ENCODE data around the gene RHOJ. TPM values are rescaled to one million over a fixed set of nuclear protein-coding genes. Genes with fewer than 3 reads are reported as not detected.

Gene RHOJ
- total and polyA plus RNA-seq, 2 of the 4 experiments (the other 2 are of a cell fraction) = 9.5 to 33.9 TPM

DNA sequence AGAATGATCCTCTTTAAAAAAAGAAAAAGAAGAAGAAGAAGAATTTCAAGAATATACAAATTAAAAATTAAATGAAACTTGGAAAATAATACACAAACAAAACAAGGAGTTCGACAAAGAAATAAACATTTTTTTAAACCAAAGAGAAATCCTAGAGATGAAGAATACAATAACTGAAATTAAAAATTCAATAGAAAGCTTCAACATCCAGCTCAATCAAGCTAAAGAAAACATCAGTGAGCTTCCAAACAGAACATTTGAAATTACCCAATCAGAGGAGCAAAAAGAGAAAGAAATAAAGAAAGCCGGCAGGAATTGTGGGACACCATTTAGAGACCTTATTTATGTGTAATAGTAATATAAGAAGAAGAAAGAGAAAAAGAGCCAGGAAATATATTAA lies 37.2 kb upstream of the RHOJ start:
- no peak overlapping the region for H4K8ac ChIP-seq (ENCODE audit: low read depth in 2 of 2, low read length in 2 of 2)
- in situ Hi-C loops (cut with MboI; ENCODE audit: low sequenced_read_pairs) (no loop called here), dilution Hi-C loops (cut with HindIII; ENCODE audit: low sequenced_read_pairs, unreplicated experiment) (no loop called here), intact Hi-C loops (cut with micrococcal nuclease) (no loop called here)
- DNase-seq = no peak
- CTCF ChIA-PET = interaction anchor here (0.6 kb wide), 1 partner anchor 11 kb away, joined by 3 read pairs; no protein-coding TSS in a partner anchor
- H2BK20ac ChIP-seq (ENCODE audit: low read depth, low read length) = no peak overlapping the region
- no peak overlapping the region for H3K14ac ChIP-seq (replicated peaks; ENCODE audit: low read depth, low read length)
- H2BK15ac ChIP-seq (ENCODE audit: low read depth, low read length) = no peak overlapping the region
- no peak overlapping the region for H3K18ac ChIP-seq (ENCODE audit: low read depth, low read length)
- no CpG with 5 or more reads among the region's 2 CpGs for WGBS, 2 experiments (ENCODE audit: extremely low coverage in 2 of 2, insufficient read length in 1 of 2)
- H2BK5ac ChIP-seq (ENCODE audit: low read depth, low read length, poor library complexity, severe bottlenecking) = no peak overlapping the region
- POLR2A ChIA-PET (ENCODE audit: unreplicated experiment) = no interaction called here
- H3K36me3 ChIP-seq (ENCODE audit: control insufficient read depth, insufficient read depth, low read length) = no peaks in the 10 kb centered on the region
- H2AK5ac ChIP-seq (ENCODE audit: low read depth, low read length) = no peak overlapping the region
- no peak overlapping the region for H2AFZ ChIP-seq (replicated peaks; ENCODE audit: low read length, poor library complexity)
- H3K4me2 ChIP-seq (ENCODE audit: low read depth, low read length) = no peak overlapping the region
- no peak overlapping the region for H3K4ac ChIP-seq (ENCODE audit: low read depth, low read length)
- no peaks in the 10 kb centered on the region for H4K20me1 ChIP-seq (ENCODE audit: insufficient read depth, low read length)
- H4K91ac ChIP-seq (ENCODE audit: insufficient read depth, low read depth, low read length) = no peak overlapping the region
- no TSS peak for BruUV-seq (replicated peaks)
- TF ChIP-seq RCOR1 (IDR thresholded peaks at IDR 0.05; ENCODE audit: insufficient replicate concordance, low read length) (no peak), MAZ (IDR thresholded peaks at IDR 0.05; ENCODE audit: borderline replicate concordance, low read depth, low read length) (no peak), CEBPB (IDR thresholded peaks at IDR 0.05; ENCODE audit: low read depth, low read length) (no peak), CHD1 (IDR thresholded peaks at IDR 0.05; ENCODE audit: low read depth, low read length) (no peak), RFX5 (IDR thresholded peaks at IDR 0.05; ENCODE audit: low read depth, low read length) (no peak), ELK1 (IDR thresholded peaks at IDR 0.05; ENCODE audit: borderline replicate concordance, low read depth, low read length) (no peak), MXI1 (IDR thresholded peaks at IDR 0.05; ENCODE audit: borderline replicate concordance, low read depth, low read length) (no peak), MAFK (IDR thresholded peaks at IDR 0.05; ENCODE audit: low read depth, low read length) (no peak), SMC3 (IDR thresholded peaks at IDR 0.05; ENCODE audit: low read depth, low read length) (no peak), POLR2A (IDR thresholded peaks at IDR 0.05; ENCODE audit: low read depth, low read length) (no peak), RAD21 (IDR thresholded peaks at IDR 0.05; ENCODE audit: low read length) (no peak)
- TF ChIP-seq, protein P1, sequence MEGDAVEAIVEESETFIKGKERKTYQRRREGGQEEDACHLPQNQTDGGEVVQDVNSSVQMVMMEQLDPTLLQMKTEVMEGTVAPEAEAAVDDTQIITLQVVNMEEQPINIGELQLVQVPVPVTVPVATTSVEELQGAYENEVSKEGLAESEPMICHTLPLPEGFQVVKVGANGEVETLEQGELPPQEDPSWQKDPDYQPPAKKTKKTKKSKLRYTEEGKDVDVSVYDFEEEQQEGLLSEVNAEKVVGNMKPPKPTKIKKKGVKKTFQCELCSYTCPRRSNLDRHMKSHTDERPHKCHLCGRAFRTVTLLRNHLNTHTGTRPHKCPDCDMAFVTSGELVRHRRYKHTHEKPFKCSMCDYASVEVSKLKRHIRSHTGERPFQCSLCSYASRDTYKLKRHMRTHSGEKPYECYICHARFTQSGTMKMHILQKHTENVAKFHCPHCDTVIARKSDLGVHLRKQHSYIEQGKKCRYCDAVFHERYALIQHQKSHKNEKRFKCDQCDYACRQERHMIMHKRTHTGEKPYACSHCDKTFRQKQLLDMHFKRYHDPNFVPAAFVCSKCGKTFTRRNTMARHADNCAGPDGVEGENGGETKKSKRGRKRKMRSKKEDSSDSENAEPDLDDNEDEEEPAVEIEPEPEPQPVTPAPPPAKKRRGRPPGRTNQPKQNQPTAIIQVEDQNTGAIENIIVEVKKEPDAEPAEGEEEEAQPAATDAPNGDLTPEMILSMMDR (conservative IDR thresholded peaks at IDR 0.05; ENCODE audit: low read depth, low read length) = no peak
- TF ChIP-seq, protein P2, sequence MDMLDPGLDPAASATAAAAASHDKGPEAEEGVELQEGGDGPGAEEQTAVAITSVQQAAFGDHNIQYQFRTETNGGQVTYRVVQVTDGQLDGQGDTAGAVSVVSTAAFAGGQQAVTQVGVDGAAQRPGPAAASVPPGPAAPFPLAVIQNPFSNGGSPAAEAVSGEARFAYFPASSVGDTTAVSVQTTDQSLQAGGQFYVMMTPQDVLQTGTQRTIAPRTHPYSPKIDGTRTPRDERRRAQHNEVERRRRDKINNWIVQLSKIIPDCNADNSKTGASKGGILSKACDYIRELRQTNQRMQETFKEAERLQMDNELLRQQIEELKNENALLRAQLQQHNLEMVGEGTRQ (IDR thresholded peaks at IDR 0.05; ENCODE audit: low read depth, low read length) = no peak
- no peak overlapping the region for H3K4me3 ChIP-seq (ENCODE audit: insufficient read depth, low read depth, low read length)
- H2BK120ac ChIP-seq (ENCODE audit: low read depth, low read length) = no peak overlapping the region
- ATAC-seq (ENCODE audit: low read depth) = no peak
- H3K9ac ChIP-seq (ENCODE audit: low read depth, low read length) = no peak overlapping the region
- no peaks in the 10 kb centered on the region for H3K79me1 ChIP-seq (ENCODE audit: low read depth in 1 of 2, low read length in 2 of 2)
- no peak overlapping the region for H3K23ac ChIP-seq (ENCODE audit: low read depth, low read length)
- no peak overlapping the region for H3K27ac ChIP-seq (ENCODE audit: insufficient read depth, low read length)
- no peak overlapping the region for H3K56ac ChIP-seq (ENCODE audit: extremely low read depth, insufficient read depth, low read length)
- H3K27me3 ChIP-seq (ENCODE audit: control insufficient read depth, insufficient read depth, low read length) = no peaks in the 10 kb centered on the region
- no peaks in the 10 kb centered on the region for H3K9me1 ChIP-seq (ENCODE audit: insufficient read depth, low read length)
- H4K5ac ChIP-seq (ENCODE audit: low read depth, low read length) = no peak overlapping the region
- no peaks in the 10 kb centered on the region; the same call in 1 of the 2 replicates for H3K9me3 ChIP-seq (ENCODE audit: control insufficient read depth, insufficient read depth, low read length)
- H2AK9ac ChIP-seq (replicated peaks; ENCODE audit: low read depth, low read length, poor library complexity) = no peak overlapping the region
- no peaks in the 10 kb centered on the region for H3K4me1 ChIP-seq (ENCODE audit: control insufficient read depth, insufficient read depth, low read length)

All from IMR-90 (cell line).